K562 (cell line): Measurements from ENCODE around the gene ERICH6B. TPM values are rescaled to one million over a fixed set of nuclear protein-coding genes. Genes with fewer than 3 reads are reported as not detected.

ENCODE experiments used
- ATAC-seq: fragments of 200-7000 bp; cut with Tn5 transposase; 3 replicates; pipeline ENCODE4 v1.9.1; 2020; ENCODE audit warnings: moderate library complexity
- BruUV-seq: library from RNA; stranded (reverse); fragments of 400-500 nt; replicated peaks from 2 replicates; lab custom pipeline; 2021; lab: Mats Ljungman, UMichigan
- CTCF ChIA-PET: fragments of 300-600 bp; formaldehyde crosslinking; extraction: SDS; loops from one replicate; lab custom pipeline; 2021; ENCODE audit warnings: low intra/inter-chr PET ratio; lab: Yijun Ruan, JAX
- POLR2A ChIA-PET: fragments of 300-600, 350-650 bp; sonication (Branson Sonifier 250); formaldehyde crosslinking; extraction: SDS; loops from one replicate; lab custom pipeline; 2021; ENCODE audit warnings: antibody characterized with exemption, inconsistent platforms; lab: Yijun Ruan, JAX
- DNase-seq, 4 experiments: peaks; one replicate each; pipeline versions ENCODE4 v3.0.0 to v3.0.0-alpha.2; 2011 to 2018; ENCODE audit warnings: low spot score in 3 of 4, mixed read lengths in 3 of 4; ENCODE audit errors: extremely low read depth in 1 of 4
- FAIRE-seq: peaks from 2 replicates; lab custom pipeline; 2011; peaks lifted over from hg19 to GRCh38; lab: Jason Lieb, UNC
- H2AFZ ChIP-seq: 2 replicates; pipeline ENCODE4 v1.6.0; 2011; ENCODE audit warnings: low read depth, low read length, control low read depth, inconsistent platforms
- H3K27ac ChIP-seq: fragments of 200-600 bp; 3 replicates; pipeline ENCODE4 v1.8.0; 2011; ENCODE audit warnings: low read depth, mild to moderate bottlenecking, control low read depth, inconsistent platforms, low read length, moderate library complexity, mixed read lengths; ENCODE audit errors: extremely low read depth
- H3K27me3 ChIP-seq, 2 experiments: fragments of 300-600 bp in 1 of 2; 2 replicates in 1 of 2; 3 replicates in 1 of 2; pipeline versions ENCODE4 v1.6.0 to v1.8.0; 2011; ENCODE audit warnings: inconsistent platforms in 2 of 2, low read length in 2 of 2, mild to moderate bottlenecking in 1 of 2, mixed read lengths in 1 of 2, moderate library complexity in 1 of 2; ENCODE audit not compliant: control insufficient read depth in 2 of 2, insufficient read depth in 2 of 2
- H3K36me3 ChIP-seq: fragments of 300-600 bp; 3 replicates; pipeline ENCODE4 v1.8.0; 2011; ENCODE audit warnings: mild to moderate bottlenecking, low read length, inconsistent platforms; ENCODE audit not compliant: control insufficient read depth, insufficient read depth
- H3K4me1 ChIP-seq, 2 experiments: fragments of 200-600 bp in 1 of 2; replicated peaks in 1 of 2; 2 replicates in 1 of 2; 3 replicates in 1 of 2; pipeline versions ENCODE4 v1.5.1 to v1.8.0; 2011; ENCODE audit warnings: inconsistent platforms in 2 of 2, low read length in 2 of 2, mild to moderate bottlenecking in 1 of 2, mixed read lengths in 1 of 2, moderate library complexity in 1 of 2; ENCODE audit not compliant: control insufficient read depth in 2 of 2, insufficient read depth in 2 of 2
- H3K4me2 ChIP-seq: 2 replicates; pipeline ENCODE4 v1.6.1; 2011; ENCODE audit warnings: low read length, control low read depth, inconsistent platforms, mixed read lengths; ENCODE audit not compliant: insufficient read depth
- H3K4me3 ChIP-seq: fragments of 200-600 bp; sonication (generic), shearing (Covaris generic); 2 replicates; pipeline ENCODE4 v1.5.1; 2016; ENCODE audit warnings: control low read depth, inconsistent platforms
- H3K79me2 ChIP-seq: fragments of 200-600 bp; 3 replicates; pipeline ENCODE4 v1.8.0; 2011; ENCODE audit warnings: low read length, inconsistent platforms; ENCODE audit not compliant: control insufficient read depth, insufficient read depth
- H3K9ac ChIP-seq, 2 experiments: 2 replicates each; pipeline versions ENCODE4 v1.6.0 to v1.6.1; 2011; ENCODE audit warnings: low read depth in 2 of 2, low read length in 2 of 2, control low read depth in 1 of 2, inconsistent platforms in 1 of 2, mild to moderate bottlenecking in 1 of 2, mixed read lengths in 1 of 2; ENCODE audit not compliant: insufficient read depth in 1 of 2
- H3K9me1 ChIP-seq: one replicate; pipeline ENCODE4 v1.6.0; 2011; ENCODE audit warnings: inconsistent platforms, mild to moderate bottlenecking, low read length, moderate library complexity; ENCODE audit not compliant: control insufficient read depth, insufficient read depth
- H3K9me3 ChIP-seq: replicated peaks from 2 replicates; pipeline ENCODE4 v1.5.1; 2011; ENCODE audit warnings: low read depth, low read length, inconsistent platforms; ENCODE audit not compliant: control insufficient read depth, insufficient read depth
- H4K20me1 ChIP-seq: replicated peaks from 2 replicates; pipeline ENCODE4 v1.6.1; 2011; ENCODE audit warnings: low read length, inconsistent platforms, mixed read lengths; ENCODE audit not compliant: control insufficient read depth, insufficient read depth
- E2F5 ChIP-seq: sonication (generic); formaldehyde crosslinking; IDR thresholded peaks from 2 replicates; pipeline ENCODE4 v1.8.0; 2022; ENCODE audit warnings: mild to moderate bottlenecking, missing genetic modification reagents
- MCM2 ChIP-seq: fragments of 450-650 bp; IDR thresholded peaks from 2 replicates; pipeline ENCODE4 v1.6.1; 2017; ENCODE audit warnings: low read depth, mild to moderate bottlenecking
- SRSF1 ChIP-seq: fragments of 200-400 bp; formaldehyde crosslinking; IDR thresholded peaks from 2 replicates; pipeline ENCODE4 v1.6.1; 2017; ENCODE audit warnings: mild to moderate bottlenecking, low read depth, low read length, moderate library complexity
- TCF7 ChIP-seq: sonication (generic); IDR thresholded peaks from 2 replicates; pipeline ENCODE4 v1.6.1; 2016; ENCODE audit warnings: antibody characterized with exemption, borderline replicate concordance
- ZNF184 ChIP-seq: sonication (generic); formaldehyde crosslinking; IDR thresholded peaks from 2 replicates; pipeline ENCODE4 v1.5.0; 2020; ENCODE audit warnings: missing genetic modification reagents
- ZNF609 ChIP-seq: sonication (generic); formaldehyde crosslinking; IDR thresholded peaks from 2 replicates; pipeline ENCODE4 v1.8.1; 2023; ENCODE audit warnings: missing genetic modification reagents, mild to moderate bottlenecking, borderline replicate concordance
- WGBS: fragments of 100-300 bp; shearing (Covaris generic); methylation state at CpG from one replicate; pipeline ENCODE4 v1.1.6; 2016; ENCODE audit warnings: low coverage, mixed read lengths; ENCODE audit not compliant: insufficient coverage; ENCODE audit errors: missing lambda C conversion rate; 5-methylcytosine and 5-hydroxymethylcytosine counted together
- in situ Hi-C: fragments of 300-500 bp; cut with MboI; formaldehyde crosslinking; loops from 4 replicates; pipeline ENCODE4 v1.15.0; 2018; ENCODE audit warnings: inconsistent platforms, mixed read lengths
- intact Hi-C: fragments of 100-400 bp; cut with micrococcal nuclease; formaldehyde crosslinking; loops from 2 replicates; pipeline ENCODE4 v1.14.2; 2022
- polyA plus RNA-seq, 8 experiments: library from polyadenylated mRNA; depleted of rRNA in 4 of 8; stranded (reverse) in 5 of 8; unstranded in 3 of 8; fragments of >200 nt; fragmentation: Nextera tagmentation in 2 of 8; fragmentation: Illumina TruSeq in 1 of 8; extraction: Ambion mirVana in 2 of 8; extraction: Trizol in 1 of 8; gene quantifications; 2 replicates each; pipeline versions ENCODE4 v1.2.1 to v1.2.3, GENCODE V29; 2011 to 2014; ENCODE audit warnings: inconsistent platforms in 1 of 8, missing spikeins in 1 of 8
- total RNA-seq, 7 experiments: library from RNA; depleted of rRNA in 6 of 7; stranded (reverse); fragments of >200 nt in 6 of 7; fragmentation: Illumina TruSeq in 2 of 7; extraction: Trizol in 2 of 7; gene quantifications; 2 replicates each; pipeline versions ENCODE4 v1.2.1 to v1.2.3, GENCODE V29; 2011 to 2021; ENCODE audit warnings: low replicate concordance in 1 of 7

Gene ERICH6B
- total and polyA plus RNA-seq, 9 of the 15 experiments (the other 6 are each of a cell fraction or from before 2014, with no cell fraction given) = not detected

GRCh38 chr13:45536224-45536623 lies 79.3 kb downstream of the ERICH6B start (continued):
- TF ChIP-seq ZNF609 (CRISPR knock-in tag) (no peak), MCM2 (no peak), E2F5 (no peak)

- Histone ChIP-seq H3K36me3 (peaks cover 40% of the 10 kb centered on the region; the same call in 2 of the 3 replicates), H3K27me3 (no peaks in the 10 kb centered on the region), H3K9ac (no peak overlapping the region), H3K4me2 (no peak overlapping the region), H3K9me1 (no peaks in the 10 kb centered on the region), H3K9me3 (no peaks in the 10 kb centered on the region), H4K20me1 (no peaks in the 10 kb centered on the region), H3K79me2 (no peaks in the 10 kb centered on the region), H2AFZ (no peak overlapping the region), H3K4me3 (no peak overlapping the region), H3K4me1 (no peaks in the 10 kb centered on the region), H3K27ac (no peak overlapping the region)
- ATAC-seq = no peak
- CTCF ChIA-PET = no interaction called here
- TF ChIP-seq ZNF184 (no peak), SRSF1 (no peak), TCF7 (no peak)
- no peak for DNase-seq
- no TSS peak for BruUV-seq
- intact Hi-C loops (no loop called here), in situ Hi-C loops (no loop called here)
- FAIRE-seq = no peak
- WGBS = 76% methylated on average over 8 of the region's 9 CpGs
- POLR2A ChIA-PET = interaction anchor here (1.1 kb wide), 1 partner anchor 13 kb away, joined by 3 read pairs; no protein-coding TSS in a partner anchor
Measured at GRCh38 chr13:45534604-45535003, 80.9 kb downstream of the ERICH6B start.
